ENCODE measurements around the gene OR9Q2. TPM values are rescaled to one million over a fixed set of nuclear protein-coding genes. Genes with fewer than 3 reads are reported as not detected.

OR9Q2 gene
- polyA plus RNA-seq, 2 of the 4 experiments (the other 2 are of a cell fraction), result not detected

DNA sequence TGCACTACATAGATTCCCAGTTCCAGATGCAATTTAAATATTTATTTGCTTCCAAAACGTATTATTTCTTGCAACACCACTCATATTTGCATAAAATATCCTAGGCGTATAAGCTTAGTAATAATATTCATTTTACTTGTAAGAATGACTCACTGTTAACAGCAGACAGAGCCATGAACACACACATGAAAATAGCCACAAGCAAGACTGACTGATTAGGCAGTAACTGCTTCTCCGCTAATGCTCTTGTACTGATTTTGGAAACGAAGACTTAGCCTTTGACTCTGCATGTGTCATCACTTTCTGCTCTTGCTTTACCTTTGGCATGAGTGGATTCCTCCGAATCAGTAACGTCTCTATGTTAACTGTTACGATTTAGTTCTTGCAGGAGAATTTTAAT, 33.9 kb downstream of the OR9Q2 start:
- no peak for TF ChIP-seq ZSCAN20 (CRISPR knock-in tag; IDR thresholded peaks at IDR 0.05)
- TF ChIP-seq, protein P1, sequence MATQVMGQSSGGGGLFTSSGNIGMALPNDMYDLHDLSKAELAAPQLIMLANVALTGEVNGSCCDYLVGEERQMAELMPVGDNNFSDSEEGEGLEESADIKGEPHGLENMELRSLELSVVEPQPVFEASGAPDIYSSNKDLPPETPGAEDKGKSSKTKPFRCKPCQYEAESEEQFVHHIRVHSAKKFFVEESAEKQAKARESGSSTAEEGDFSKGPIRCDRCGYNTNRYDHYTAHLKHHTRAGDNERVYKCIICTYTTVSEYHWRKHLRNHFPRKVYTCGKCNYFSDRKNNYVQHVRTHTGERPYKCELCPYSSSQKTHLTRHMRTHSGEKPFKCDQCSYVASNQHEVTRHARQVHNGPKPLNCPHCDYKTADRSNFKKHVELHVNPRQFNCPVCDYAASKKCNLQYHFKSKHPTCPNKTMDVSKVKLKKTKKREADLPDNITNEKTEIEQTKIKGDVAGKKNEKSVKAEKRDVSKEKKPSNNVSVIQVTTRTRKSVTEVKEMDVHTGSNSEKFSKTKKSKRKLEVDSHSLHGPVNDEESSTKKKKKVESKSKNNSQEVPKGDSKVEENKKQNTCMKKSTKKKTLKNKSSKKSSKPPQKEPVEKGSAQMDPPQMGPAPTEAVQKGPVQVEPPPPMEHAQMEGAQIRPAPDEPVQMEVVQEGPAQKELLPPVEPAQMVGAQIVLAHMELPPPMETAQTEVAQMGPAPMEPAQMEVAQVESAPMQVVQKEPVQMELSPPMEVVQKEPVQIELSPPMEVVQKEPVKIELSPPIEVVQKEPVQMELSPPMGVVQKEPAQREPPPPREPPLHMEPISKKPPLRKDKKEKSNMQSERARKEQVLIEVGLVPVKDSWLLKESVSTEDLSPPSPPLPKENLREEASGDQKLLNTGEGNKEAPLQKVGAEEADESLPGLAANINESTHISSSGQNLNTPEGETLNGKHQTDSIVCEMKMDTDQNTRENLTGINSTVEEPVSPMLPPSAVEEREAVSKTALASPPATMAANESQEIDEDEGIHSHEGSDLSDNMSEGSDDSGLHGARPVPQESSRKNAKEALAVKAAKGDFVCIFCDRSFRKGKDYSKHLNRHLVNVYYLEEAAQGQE (IDR thresholded peaks at IDR 0.05), result no peak
- TF ChIP-seq NPAS2 (CRISPR knock-in tag; IDR thresholded peaks at IDR 0.05; ENCODE audit: borderline replicate concordance), result no peak
- no peak for TF ChIP-seq ZFP36 (IDR thresholded peaks at IDR 0.05; ENCODE audit: borderline replicate concordance, partially characterized antibody)
- no peak for TF ChIP-seq MAX (IDR thresholded peaks at IDR 0.05)
- no peak for TF ChIP-seq RNF2 (IDR thresholded peaks at IDR 0.05; ENCODE audit: borderline replicate concordance, low read depth)
- TF ChIP-seq SMC3 (IDR thresholded peaks at IDR 0.05), result no peak
- H3K9me3 ChIP-seq, result no peaks in the 10 kb centered on the region
- WGBS (ENCODE audit: missing lambda C conversion rate), result 19% methylated on average over 7 of the region's 7 CpGs
- H3K4me1 ChIP-seq, result no peaks in the 10 kb centered on the region
- no peak overlapping the region for H3K4me2 ChIP-seq
- H3K4me3 ChIP-seq, result no peak overlapping the region
- ChIA-PET POLR2A (no interaction called here), CTCF (no interaction called here)
- ATAC-seq (no peak), DNase-seq (ENCODE audit: low read depth in 1 of 2, low spot score in 1 of 2) (no peak), FAIRE-seq (no peak)
- no peak overlapping the region for H3K27ac ChIP-seq

- H3K4me3 ChIP-seq, result no peak overlapping the region
- TF ChIP-seq, protein P2, sequence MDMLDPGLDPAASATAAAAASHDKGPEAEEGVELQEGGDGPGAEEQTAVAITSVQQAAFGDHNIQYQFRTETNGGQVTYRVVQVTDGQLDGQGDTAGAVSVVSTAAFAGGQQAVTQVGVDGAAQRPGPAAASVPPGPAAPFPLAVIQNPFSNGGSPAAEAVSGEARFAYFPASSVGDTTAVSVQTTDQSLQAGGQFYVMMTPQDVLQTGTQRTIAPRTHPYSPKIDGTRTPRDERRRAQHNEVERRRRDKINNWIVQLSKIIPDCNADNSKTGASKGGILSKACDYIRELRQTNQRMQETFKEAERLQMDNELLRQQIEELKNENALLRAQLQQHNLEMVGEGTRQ (IDR thresholded peaks at IDR 0.05), result no peak
- TF ChIP-seq CEBPB (IDR thresholded peaks at IDR 0.05) (no peak), BHLHE40 (IDR thresholded peaks at IDR 0.05; ENCODE audit: low read depth, low read length) (no peak), NPAS2 (CRISPR knock-in tag; IDR thresholded peaks at IDR 0.05; ENCODE audit: borderline replicate concordance) (no peak), SREBF2 (IDR thresholded peaks at IDR 0.05) (no peak), HOXA7 (CRISPR knock-in tag; IDR thresholded peaks at IDR 0.05) (no peak), GATA3 (IDR thresholded peaks at IDR 0.05; ENCODE audit: borderline replicate concordance) (no peak), FOSL2 (IDR thresholded peaks at IDR 0.05) (no peak), FOSL2 (CRISPR knock-in tag; IDR thresholded peaks at IDR 0.05) (no peak), JUNB (IDR thresholded peaks at IDR 0.05) (no peak), KDM1A (IDR thresholded peaks at IDR 0.05; ENCODE audit: low read depth) (no peak), EHMT2 (IDR thresholded peaks at IDR 0.05; ENCODE audit: low read depth) (no peak), CHD2 (IDR thresholded peaks at IDR 0.05; ENCODE audit: low read length, partially characterized antibody) (no peak), CHD4 (IDR thresholded peaks at IDR 0.05; ENCODE audit: borderline replicate concordance) (no peak), HOXB5 (CRISPR knock-in tag; IDR thresholded peaks at IDR 0.05) (no peak)
- TF ChIP-seq, protein P3, sequence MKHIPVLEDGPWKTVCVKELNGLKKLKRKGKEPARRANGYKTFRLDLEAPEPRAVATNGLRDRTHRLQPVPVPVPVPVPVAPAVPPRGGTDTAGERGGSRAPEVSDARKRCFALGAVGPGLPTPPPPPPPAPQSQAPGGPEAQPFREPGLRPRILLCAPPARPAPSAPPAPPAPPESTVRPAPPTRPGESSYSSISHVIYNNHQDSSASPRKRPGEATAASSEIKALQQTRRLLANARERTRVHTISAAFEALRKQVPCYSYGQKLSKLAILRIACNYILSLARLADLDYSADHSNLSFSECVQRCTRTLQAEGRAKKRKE (CRISPR knock-in tag; IDR thresholded peaks at IDR 0.05; ENCODE audit: low read depth), result no peak
- TF ChIP-seq, protein P4, sequence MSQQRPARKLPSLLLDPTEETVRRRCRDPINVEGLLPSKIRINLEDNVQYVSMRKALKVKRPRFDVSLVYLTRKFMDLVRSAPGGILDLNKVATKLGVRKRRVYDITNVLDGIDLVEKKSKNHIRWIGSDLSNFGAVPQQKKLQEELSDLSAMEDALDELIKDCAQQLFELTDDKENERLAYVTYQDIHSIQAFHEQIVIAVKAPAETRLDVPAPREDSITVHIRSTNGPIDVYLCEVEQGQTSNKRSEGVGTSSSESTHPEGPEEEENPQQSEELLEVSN (IDR thresholded peaks at IDR 0.05; ENCODE audit: borderline replicate concordance, low read depth), result no peak
- TF ChIP-seq, protein P1 (IDR thresholded peaks at IDR 0.05), result no peak
- TF ChIP-seq, protein P5, sequence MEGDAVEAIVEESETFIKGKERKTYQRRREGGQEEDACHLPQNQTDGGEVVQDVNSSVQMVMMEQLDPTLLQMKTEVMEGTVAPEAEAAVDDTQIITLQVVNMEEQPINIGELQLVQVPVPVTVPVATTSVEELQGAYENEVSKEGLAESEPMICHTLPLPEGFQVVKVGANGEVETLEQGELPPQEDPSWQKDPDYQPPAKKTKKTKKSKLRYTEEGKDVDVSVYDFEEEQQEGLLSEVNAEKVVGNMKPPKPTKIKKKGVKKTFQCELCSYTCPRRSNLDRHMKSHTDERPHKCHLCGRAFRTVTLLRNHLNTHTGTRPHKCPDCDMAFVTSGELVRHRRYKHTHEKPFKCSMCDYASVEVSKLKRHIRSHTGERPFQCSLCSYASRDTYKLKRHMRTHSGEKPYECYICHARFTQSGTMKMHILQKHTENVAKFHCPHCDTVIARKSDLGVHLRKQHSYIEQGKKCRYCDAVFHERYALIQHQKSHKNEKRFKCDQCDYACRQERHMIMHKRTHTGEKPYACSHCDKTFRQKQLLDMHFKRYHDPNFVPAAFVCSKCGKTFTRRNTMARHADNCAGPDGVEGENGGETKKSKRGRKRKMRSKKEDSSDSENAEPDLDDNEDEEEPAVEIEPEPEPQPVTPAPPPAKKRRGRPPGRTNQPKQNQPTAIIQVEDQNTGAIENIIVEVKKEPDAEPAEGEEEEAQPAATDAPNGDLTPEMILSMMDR (IDR thresholded peaks at IDR 0.05), result no peak
- H3K4me2 ChIP-seq, result no peak overlapping the region
- ATAC-seq (no peak), DNase-seq (ENCODE audit: low read depth in 1 of 2, low spot score in 1 of 2) (no peak), FAIRE-seq (no peak)
- H3K4me1 ChIP-seq, result no peaks in the 10 kb centered on the region
- ChIA-PET CTCF (interaction anchor here (1.0 kb wide), 1 partner anchor 296 kb away, joined by 3 read pairs; no protein-coding TSS in a partner anchor), POLR2A (no interaction called here)
- no peaks in the 10 kb centered on the region for H3K9me3 ChIP-seq
- WGBS (ENCODE audit: missing lambda C conversion rate), result 58% methylated on average over 32 of the region's 32 CpGs
- no peak overlapping the region for H3K27ac ChIP-seq
Observed at GRCh38 chr11:58227956-58228615, 39.2 kb downstream of the OR9Q2 start.
